HG03159 (cell line): ENCODE measurements around the gene DLD.
"Not testable (repeated sequence)": the region's sequence is repeated elsewhere in the genome, so short reads cannot be mapped to it uniquely, and the experiment has no call there.

ENCODE experiments used
- ATAC-seq: cut with Tn5 transposase; IDR thresholded peaks from one replicate; pipeline ENCODE4 v1.9.1; 2021; ENCODE audit warnings: mild to moderate bottlenecking, moderate library complexity; ENCODE audit not compliant: unreplicated experiment

Gene DLD

DNA sequence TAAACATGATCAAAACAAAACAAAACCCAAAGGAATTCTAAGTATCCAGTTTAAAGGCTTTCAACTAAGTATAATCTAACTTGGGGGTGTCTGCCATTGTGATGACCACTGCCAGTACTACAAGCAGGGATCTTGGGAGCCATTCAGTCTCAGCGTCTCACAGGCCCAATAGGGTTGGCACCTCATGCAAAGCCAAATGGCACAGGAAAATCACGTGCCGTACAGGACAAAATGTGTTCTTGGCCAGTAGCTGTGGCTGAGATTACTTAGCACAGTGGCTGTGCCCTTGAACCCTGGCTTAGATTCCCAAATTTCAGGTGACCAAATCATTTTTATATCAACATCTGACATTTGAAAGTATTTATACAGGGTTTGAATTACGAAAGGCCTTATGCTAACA, 50.0 kb downstream of the DLD start:
- no peak for ATAC-seq

DNA sequence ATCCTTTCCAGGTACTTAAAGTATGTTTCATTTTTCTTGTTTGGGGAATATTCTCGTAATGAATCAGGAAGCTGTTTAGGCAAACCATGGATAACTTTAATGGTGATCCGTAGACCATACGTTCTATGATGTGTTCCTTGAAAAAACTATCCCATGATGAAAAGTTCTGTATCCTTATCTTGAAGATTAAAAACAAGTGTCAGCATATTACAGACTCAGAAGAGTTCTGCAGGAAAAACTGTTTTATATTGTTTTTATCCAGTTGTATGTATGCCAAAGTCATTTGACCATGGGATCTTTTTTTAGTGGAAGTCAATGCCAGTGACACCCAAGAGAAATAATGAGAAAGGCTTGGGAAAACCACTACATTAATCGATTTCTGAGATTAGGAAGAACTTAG, 52.0 kb downstream of the DLD start:
- ATAC-seq: no peak

DNA sequence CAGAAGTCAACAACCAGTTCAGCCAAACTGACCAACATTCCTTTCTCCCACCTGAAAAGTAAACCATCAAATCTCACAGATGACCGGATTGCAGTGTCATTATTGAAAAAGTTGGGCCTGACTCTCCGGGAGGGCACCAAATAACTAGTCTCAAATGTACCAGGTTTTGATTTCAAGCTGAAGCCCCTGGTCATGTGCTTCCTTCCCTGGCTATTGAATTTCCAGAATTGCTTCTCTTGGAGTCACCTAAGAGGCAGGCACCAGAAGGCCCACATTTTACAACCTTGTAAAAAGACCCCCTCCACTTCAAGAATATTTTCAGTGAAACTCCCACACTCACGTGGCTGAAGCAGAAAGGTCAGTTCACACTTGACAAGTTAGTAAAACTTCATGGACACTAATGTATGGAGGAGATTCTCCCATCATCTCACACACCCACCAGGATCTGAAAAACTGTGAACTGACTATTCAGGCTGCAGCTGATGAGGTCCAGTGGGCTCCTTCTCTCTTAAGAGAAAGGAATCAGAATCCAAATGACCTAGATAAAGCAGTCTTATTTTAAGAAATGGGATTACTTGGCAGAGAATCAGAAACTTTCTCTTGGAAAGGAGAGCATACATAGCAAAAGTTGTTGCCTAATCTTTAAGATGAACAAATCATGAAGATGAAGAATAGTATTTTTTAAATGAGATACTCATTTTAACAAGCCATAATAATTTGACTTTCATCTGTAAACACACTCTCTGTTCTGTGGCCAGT, 53.6 kb downstream of the DLD start:
- no peak for ATAC-seq

DNA sequence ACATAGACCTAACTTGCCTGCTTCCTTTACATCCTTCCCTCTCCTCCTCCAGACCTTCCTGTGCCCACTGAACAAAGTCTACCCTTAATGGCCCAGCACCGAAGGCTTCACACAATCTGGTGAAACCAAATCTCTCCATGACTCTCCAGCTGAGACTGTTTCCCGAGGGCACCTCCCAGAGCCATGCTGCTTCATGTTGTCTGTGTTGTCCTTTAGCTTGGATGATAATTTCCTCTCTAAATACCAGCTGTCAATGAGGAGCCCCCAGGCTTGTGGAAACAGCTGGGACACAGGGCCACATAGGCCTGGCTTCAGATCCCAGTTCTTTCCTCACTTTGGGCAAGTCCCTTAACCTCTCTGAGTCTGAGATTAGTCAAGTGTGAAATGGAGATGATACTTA, 54.3 kb downstream of the DLD start:
- no peak for ATAC-seq

DNA sequence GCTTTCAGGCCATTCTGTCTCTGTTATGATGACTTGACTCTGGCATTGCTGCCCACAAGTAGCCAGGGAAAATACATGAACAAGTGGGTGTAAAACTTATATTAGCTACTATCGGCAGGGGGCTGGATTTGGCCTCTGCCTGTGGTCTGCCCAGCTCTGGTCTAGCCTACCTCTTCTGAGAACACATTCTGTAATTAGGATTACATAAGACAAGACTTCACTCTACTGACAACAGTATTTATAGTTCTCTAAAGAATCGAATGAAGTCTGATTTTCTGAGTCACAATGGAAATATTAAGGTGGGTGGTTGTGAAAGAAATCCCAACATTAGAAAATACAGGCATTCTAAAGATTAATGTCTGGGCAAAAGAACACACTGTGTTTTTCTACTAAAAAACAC, 55.5 kb downstream of the DLD start:
- no peak for ATAC-seq

DNA sequence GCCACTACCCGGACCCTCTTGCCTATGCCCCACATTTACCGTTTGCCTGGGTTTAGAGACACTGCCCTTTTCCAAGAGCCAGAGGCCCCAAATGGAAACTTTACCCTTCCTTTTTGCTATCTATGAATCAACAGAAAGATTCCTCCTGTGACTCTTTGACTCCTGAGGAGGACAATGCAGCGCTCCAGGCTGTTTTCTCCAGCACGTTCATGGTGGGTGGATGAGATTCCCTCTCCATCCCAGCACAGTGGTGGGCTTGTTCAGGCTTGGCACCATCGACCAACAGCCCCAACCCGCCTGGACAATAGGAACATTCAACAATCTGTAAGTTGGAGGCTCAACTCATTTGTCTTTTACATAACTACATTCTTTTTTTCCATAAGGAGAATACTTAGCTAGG, 55.9 kb downstream of the DLD start:
- no peak for ATAC-seq

DNA sequence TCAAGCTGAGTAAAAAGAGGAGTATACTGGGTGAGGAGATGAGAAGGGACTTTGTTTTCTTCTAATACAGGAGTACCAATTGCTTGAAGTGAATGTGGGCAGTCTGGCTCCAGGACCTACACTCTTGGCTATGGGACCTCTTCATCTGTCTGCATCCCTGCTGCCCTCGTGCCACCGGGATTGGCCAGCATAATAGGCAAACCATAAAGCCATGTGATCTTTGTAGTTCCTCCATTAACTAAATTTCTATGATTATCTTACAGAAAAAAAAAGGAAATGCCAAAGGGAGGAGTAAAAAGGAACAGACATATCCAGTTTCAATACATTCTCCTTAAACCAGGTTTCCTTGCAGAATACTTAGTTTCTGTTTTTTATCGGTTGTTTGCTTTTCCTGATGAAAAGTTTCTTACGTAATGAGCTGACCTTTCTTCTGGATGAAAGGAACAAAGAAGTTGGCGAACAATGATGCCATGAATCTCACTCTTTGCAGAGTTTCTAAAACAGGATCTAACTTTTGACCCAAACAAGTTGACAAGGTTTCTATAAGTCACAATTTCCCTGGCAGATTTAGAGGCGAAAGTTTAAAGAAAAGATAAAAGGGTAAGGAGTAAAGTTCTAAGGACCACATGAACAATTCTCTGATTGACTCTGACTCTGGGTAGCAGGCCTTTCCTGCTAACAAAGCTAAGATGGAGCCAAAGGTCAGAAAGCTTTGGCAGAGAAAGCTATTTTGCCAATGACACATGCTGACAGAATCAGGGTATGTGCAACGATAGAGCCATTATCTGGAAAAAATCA, 57.9 kb downstream of the DLD start:
- ATAC-seq: no peak

DNA sequence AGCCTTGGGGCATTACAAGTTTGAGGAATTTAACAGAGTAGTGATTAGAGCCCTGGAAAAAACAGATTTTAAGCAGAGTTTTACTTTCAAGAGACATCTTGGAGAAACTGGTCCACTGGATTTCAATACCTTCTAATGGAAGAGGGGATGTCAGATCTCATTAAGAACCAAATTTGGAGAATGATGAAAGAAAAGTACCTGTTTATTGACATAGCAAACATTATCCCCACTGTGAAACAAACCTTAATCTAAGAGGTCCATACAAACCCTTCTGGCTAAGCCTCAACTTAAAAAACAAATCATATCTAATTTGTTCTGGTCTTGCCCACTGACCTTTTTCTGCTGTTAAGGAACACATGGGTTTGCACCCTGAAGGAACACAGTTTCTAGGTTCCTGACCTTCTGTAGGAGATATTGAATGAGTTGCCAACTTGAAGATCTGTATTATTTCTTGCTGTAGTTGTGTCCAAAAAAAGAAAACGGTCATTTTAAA, 58.5 kb downstream of the DLD start:
- ATAC-seq: no peak

DNA sequence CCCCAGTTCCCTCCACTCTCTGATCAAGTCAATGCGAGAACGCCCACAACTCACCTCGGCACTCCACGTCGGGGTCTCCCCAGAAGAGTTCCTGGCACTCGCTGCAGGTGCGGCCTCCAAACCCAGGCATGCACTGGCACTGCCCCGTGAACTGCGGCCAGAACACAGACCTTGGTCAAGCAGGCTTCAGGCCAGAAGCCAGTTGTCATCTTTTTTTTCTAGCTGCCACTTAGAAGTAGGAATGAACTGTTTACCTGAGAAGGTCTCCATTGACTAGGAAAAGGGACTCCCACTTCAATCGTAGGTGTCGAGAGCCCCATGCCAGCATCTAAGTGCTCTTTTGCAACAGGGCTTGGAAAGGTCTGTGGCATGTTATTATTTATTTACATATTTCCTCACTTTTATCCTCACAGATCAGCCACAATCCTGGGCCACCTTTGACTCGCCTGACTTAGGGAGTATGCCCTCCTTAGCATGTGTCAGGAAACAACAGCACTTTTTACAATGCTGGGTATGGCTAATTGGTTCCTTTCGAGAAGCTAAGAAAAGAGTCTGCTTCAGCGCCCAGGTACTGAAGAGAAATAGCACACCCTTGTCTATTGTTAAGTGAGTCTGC, 60.3 kb downstream of the DLD start:
- no peak for ATAC-seq

DNA sequence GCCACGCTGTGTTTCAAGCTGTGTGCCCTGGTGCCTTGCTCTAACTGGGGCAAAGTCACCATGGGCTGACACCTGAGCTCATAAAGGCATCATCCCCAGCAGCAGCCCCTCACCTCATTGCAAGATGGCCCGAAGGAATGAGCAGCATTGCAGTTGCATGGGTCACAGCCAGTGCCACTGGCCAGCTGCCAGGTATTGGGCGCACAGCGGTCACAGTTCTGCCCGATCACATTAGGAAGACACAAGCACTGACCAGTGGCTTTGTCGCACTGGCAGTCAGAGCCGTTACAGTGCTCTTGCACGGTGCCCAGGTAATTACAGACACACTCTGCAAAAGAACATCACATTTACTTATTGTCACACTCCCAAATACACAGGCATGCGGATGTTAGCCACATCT, 60.9 kb downstream of the DLD start:
- no peak for ATAC-seq

DNA sequence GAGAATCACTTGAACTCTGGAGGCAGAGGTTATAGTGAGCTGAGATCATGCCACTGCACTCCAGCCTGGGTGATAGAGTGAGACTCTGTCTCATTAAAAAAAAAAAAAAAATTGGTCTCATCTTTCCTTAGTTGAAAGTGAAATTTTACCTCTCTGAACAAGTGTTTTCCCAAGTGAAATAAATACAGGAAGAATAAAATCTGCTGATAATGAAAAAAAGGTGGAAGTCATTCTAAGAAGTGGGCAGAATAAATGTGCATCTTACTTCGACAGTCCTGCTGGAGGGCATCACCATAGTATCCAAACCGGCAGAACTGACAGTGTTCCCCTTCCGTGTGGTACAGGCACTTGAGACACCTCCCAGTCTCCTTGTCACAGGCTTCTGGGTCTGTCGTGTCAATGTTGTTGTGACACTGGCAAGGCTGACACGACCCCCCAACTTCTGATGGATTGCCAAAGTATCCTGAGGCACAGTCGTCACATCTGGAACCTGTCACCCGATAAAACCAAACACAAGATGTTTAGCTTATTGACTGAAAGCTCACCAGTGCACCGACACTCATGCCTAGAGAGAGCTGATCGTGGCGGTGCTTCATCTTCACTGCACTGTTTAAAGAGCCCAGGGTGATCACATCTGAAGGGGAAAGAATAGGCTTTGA, 62.4 kb downstream of the DLD start:
- no peak for ATAC-seq

DNA sequence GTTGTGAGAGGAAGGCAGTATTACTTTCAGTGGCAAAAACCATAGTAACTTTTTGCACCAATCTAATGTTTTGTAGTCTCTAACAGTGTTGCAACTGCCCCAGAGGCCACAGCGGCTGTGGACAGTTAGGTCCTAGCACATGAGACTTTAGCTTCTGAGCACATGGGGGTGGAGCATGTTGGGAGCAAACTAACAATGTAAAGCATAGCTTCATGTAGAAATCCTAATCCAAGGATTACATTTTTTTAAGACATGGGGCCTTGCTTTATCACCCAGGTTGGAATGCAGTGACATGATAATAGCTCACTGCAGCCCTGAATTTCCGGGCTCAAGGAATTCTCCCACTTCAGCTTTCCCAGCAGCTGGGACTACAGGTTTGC, 62.9 kb downstream of the DLD start:
- ATAC-seq: no peak

DNA sequence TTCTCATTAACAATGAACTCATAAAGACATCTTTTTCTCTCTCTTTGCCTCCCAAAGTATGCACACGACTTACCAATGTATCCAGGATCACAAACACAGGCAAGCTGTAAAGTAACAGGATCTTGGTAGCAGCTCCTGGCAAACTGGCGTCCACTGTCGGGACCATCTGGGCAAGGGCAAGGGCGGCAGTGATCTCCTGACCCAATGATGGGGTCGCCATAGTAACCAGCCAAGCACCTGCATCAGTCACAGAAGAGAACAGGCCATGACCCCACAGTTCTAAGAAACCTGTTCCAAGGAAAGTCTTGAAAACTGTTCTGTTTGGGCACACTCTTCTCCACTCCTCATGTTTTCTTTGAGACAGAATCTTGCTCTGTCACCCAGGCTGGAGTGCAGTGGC, 64.4 kb downstream of the DLD start:
- ATAC-seq: no peak

DNA sequence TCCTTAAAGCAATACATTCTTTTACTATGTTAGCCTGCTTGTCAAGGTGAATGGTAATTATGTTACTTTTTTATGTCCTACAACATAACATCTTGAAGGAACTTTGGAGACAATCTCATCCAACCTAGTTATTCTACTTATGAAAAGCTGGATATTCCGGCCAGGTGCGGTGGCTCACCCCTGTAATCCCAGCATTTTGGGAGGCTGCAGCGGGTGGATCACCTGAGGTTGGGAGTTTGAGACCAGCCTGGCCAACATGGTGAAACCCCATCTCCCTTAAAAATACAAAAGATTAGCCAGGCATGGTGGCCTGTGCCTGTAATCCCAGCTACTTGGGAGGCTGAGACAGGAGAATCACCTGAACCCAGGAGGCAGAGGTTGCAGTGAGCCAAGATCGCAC, 66.0 kb downstream of the DLD start:
- ATAC-seq: not testable (repeated sequence)

DNA sequence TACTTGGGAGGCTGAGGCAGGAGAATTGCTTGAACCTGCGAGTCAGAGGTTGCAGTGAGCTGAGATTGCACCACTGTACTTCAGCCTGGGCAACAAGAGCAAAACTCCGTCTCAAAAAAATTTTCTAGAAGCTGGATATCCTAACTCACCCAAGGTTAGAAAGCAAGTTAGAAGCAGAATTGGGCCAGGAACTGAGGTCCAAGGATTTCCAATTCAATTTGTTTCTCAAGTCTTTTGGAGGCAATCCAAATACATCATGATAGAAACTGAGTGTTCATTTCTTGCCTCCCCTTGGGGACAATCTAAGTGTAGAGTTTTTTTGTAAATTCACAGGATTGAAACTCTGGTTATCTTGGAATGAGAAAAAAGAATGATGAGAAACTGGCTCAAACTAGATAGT, 66.5 kb downstream of the DLD start:
- no peak for ATAC-seq

DNA sequence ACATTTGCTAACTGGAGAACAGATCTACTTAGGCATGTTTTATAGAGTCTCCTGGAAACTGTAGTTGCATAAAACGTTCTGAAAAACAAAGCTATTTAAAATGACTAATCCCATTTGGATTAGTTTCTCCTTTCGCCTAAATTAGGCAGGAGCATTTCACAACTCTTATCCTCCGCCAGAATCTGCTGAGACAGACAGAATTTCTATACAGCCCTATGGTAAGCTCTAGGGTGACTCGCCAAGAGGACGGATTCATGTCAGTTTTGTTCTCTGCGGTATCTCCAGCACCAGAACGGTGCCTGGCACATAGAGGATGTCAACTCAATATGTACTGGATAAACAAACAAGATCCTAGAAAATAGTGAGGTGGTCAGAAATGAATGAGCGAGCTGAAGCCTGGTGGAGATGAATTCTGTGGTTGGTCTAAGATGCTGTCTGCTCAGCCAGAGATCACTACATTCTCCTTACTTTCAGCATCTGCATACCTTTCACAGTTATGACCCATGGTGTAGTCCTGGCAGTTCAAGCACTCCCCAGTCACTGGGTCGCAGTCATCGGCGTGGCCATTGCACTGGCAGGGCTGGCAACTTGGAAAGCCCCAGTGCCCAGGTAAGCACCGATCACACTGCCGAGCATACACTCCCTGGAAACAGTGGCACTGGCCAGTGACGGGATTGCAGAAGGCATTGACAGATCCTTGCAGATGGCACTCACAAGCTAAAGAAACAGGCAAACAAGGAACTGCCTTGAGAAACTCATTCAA, 68.0 kb downstream of the DLD start:
- ATAC-seq: no peak

DNA sequence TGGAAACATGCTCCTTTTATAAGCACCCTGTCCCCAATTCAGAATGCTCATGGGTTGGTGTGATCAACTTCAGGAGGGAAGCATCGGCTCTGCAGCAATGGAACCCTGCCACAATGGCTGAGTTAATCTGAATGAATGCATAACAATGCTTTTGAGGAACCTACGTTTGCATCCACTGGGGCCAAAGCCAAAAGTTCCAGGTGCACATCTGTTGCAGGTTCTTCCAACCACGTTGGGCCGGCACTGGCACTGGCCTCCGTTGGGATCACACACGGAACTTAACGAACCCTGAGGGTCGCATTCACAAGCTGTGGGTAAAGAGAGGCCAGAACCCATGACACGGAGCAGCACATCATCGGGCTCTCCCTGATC, 68.5 kb downstream of the DLD start:
- ATAC-seq: no peak

DNA sequence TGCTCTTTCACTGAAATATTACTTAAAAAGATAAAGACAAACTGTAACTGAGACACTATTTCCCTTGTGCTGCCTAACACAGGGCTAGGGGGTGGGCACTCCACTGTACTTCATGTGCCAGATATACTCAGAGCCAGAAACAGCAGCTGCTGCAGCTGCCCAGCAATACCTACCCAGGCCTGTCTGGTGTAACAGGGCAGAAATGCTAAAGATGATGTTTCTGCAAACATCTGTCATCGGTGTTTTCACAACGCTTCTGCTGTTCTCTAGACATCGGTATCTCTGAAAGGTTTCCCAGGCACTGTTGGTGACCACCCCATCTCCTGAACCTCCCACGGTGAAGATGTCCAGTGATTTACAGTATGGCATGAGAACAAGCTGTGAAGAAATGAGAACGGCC, 69.3 kb downstream of the DLD start:
- no peak for ATAC-seq

DNA sequence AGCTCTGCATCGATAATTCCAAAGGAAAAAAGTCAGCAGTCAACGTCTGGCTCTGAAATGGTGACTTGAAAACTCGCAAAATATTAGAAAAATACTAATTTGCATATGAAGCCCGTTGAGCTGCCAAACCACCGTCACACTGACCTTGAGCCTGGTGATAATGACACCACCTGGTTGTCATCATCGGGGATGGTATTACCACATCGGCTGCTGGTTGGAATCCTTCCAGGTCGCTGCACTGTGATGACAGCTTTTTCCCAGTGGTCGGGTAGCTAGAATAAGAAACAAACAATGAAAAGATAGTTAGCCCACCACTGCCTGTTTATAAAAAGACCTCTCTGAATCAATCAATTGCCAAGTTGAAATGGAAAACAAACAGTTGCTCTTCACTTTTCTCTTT, 70.4 kb downstream of the DLD start:
- no peak for ATAC-seq

DNA sequence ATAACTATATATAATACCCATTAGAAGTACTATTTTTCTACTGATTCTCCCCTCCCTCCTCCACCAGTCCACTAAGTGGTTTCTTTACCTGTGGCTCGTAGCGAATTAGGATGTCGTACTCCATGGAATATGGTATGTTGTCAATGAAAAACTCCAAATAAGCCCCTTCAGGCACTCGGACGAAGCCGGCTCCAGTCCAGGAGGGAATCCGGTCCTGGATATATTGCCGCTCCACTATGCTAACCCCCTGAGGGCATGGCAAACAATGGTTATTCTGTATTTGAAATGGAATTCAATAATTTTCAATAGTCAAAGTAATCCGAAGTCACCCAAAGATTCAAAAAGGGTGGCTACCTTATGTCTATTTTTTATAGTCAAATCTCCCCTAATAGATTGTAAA, 71.8 kb downstream of the DLD start:
- no peak for ATAC-seq

DNA sequence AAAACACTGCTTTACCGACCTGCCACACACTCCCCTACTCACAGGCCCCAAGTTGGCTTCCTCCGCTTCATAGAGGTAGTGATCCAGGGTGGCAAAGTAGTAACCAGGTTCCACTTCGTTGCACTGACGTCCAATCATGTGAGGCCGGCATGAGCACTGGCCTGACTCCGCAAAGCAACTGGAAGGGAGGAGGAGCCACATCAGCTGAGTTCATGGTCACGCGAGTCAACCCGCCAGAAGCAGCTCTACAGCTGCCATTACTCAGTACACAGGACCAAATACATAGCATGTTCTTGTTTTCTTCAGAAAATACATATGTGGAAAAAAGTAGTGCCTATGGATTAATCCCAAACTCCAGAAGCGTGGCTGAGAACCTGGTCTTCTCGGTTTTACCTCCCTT, 73.5 kb downstream of the DLD start:
- no peak for ATAC-seq
